C4-2B (cell line): ENCODE data around the gene SLC2A13.

ENCODE experiments used
- CTCF ChIP-seq: fragments of 450-650 bp; conservative IDR thresholded peaks from 2 replicates; pipeline ENCODE4 v1.5.1; 2017; ENCODE audit warnings: mild to moderate bottlenecking
- ZFX ChIP-seq: fragments of 450-650 bp; IDR thresholded peaks from 2 replicates; pipeline ENCODE4 v1.6.1; 2017

- TF ChIP-seq CTCF (no peak), ZFX (no peak)
These were observed 258.8 kb downstream of the SLC2A13 start for GRCh38 chr12:39846971-39847650.
